ENCODE results near the gene P4HA2. TPM values are rescaled to one million over a fixed set of nuclear protein-coding genes. Genes with fewer than 3 reads are reported as not detected.

Gene P4HA2
- total and polyA plus RNA-seq, 2 experiments from 2014 or later: 139 to 246 TPM

DNA sequence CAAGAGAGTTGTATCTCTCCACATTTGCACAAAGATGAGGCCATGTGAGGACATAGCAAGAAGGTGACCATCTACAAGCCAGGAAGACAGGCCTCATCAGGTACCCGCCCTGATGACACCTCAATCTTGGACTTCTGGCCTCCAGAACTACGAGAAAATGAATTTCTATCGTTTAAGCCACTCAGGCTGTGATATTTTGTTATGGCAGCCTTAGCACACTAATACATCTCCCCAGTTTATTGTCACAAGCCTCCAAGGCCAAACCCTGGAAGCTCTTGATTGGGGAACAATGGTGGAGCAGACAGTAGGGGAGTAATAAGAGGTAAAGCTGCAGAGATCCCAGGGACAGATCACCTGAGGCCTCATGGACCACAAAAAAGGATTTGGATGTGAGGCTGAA is 7.7 kb upstream of the P4HA2 start:
- TF ChIP-seq CTCF (IDR thresholded peaks at IDR 0.05; ENCODE audit: poor library complexity): no peak
- TF ChIP-seq EZH2 (IDR thresholded peaks at IDR 0.05; ENCODE audit: borderline replicate concordance): no peak
- no peak for TF ChIP-seq EZH2phosphoT487 (IDR thresholded peaks at IDR 0.05; ENCODE audit: low read depth, severe bottlenecking, unreplicated experiment)

DNA sequence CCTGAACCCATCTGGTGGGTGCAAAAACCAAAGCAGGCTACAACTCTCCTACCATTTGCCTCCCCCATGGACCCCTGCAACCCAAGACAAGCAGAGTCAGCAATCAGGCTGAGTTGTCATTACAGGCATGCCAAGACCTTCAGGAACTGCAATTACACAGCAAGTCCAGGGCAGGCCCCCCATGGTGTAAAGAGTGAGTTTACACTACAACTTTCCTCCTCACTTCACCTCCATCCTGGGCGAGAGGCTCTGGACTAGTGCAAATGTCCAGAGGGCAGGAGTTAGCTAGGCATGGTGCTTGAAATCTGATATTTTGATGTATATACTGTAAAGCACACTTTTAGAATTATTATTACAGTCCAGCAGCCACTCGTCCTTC is 7.0 kb upstream of the P4HA2 start:
- Histone ChIP-seq H3K4me3 (no peak overlapping the region), H3K27ac (no peak overlapping the region), H2AFZ (no peak overlapping the region), H3K4me1 (ENCODE audit: insufficient read depth) (no peaks in the 10 kb centered on the region), H3K9me3 (ENCODE audit: low read depth) (no peaks in the 10 kb centered on the region), H4K20me1 (ENCODE audit: insufficient read depth, poor library complexity, severe bottlenecking) (no peaks in the 10 kb centered on the region), H3K79me2 (no peaks in the 10 kb centered on the region), H3K36me3 (replicated peaks; ENCODE audit: insufficient read depth, low read depth) (no peaks in the 10 kb centered on the region), H3K9me2 (replicated peaks; ENCODE audit: insufficient read depth) (no peaks in the 10 kb centered on the region), H3K27me3 (no peaks in the 10 kb centered on the region), H3K4me2 (no peak overlapping the region)
- TF ChIP-seq EZH2 (IDR thresholded peaks at IDR 0.05; ENCODE audit: borderline replicate concordance) (no peak), EZH2phosphoT487 (IDR thresholded peaks at IDR 0.05; ENCODE audit: low read depth, severe bottlenecking, unreplicated experiment) (no peak), CTCF (IDR thresholded peaks at IDR 0.05; ENCODE audit: poor library complexity) (no peak)
- WGBS (ENCODE audit: low lambda C conversion rate, missing lambda C conversion rate): 67% methylated on average over 2 of the region's 2 CpGs
- no peak for DNase-seq (ENCODE audit: low spot score)

More for the DNA sequence above, 7.7 kb upstream of the P4HA2 start:
- H3K9me2 ChIP-seq (replicated peaks; ENCODE audit: insufficient read depth): no peaks in the 10 kb centered on the region
- 81% methylated on average over 3 of the region's 3 CpGs for WGBS (ENCODE audit: low lambda C conversion rate, missing lambda C conversion rate)
- H3K4me1 ChIP-seq (ENCODE audit: insufficient read depth): no peaks in the 10 kb centered on the region
- no peaks in the 10 kb centered on the region for H3K36me3 ChIP-seq (replicated peaks; ENCODE audit: insufficient read depth, low read depth)
- H2AFZ ChIP-seq: no peak overlapping the region
- no peaks in the 10 kb centered on the region for H3K79me2 ChIP-seq
- H3K27me3 ChIP-seq: no peaks in the 10 kb centered on the region
- no peaks in the 10 kb centered on the region for H3K9me3 ChIP-seq (ENCODE audit: low read depth)
- H3K4me2 ChIP-seq: no peak overlapping the region
- no peak overlapping the region for H3K27ac ChIP-seq
- no peak for DNase-seq (ENCODE audit: low spot score)
- no peak overlapping the region for H3K4me3 ChIP-seq
- H4K20me1 ChIP-seq (ENCODE audit: insufficient read depth, poor library complexity, severe bottlenecking): no peaks in the 10 kb centered on the region

GRCh38 chr5:132233811-132234683 is 6.4 kb upstream of the P4HA2 start:
- H3K79me2 ChIP-seq: no peaks in the 10 kb centered on the region
- H3K4me1 ChIP-seq (ENCODE audit: insufficient read depth): no peaks in the 10 kb centered on the region
- no peak for DNase-seq (ENCODE audit: low spot score)
- H3K9me2 ChIP-seq (replicated peaks; ENCODE audit: insufficient read depth): no peaks in the 10 kb centered on the region
- TF ChIP-seq EZH2 (IDR thresholded peaks at IDR 0.05; ENCODE audit: borderline replicate concordance) (no peak), EZH2phosphoT487 (IDR thresholded peaks at IDR 0.05; ENCODE audit: low read depth, severe bottlenecking, unreplicated experiment) (no peak), CTCF (IDR thresholded peaks at IDR 0.05; ENCODE audit: poor library complexity) (no peak)
- no peaks in the 10 kb centered on the region for H4K20me1 ChIP-seq (ENCODE audit: insufficient read depth, poor library complexity, severe bottlenecking)
- H3K4me2 ChIP-seq: no peak overlapping the region
- WGBS (ENCODE audit: low lambda C conversion rate, missing lambda C conversion rate): 93% methylated on average over 7 of the region's 7 CpGs
- no peaks in the 10 kb centered on the region for H3K27me3 ChIP-seq
- no peaks in the 10 kb centered on the region for H3K9me3 ChIP-seq (ENCODE audit: low read depth)
- no peak overlapping the region for H3K27ac ChIP-seq
- H3K36me3 ChIP-seq (replicated peaks; ENCODE audit: insufficient read depth, low read depth): no peaks in the 10 kb centered on the region
- H2AFZ ChIP-seq: no peak overlapping the region
- H3K4me3 ChIP-seq: no peak overlapping the region
